Transverse colon (tissue), 4 donors: ENCODE results near the gene PAPPA.

Source experiments
- CTCF ChIP-seq, 5 experiments: fragments of 200-600 bp in 3 of 5; fragments of 450-650 bp in 2 of 5; sonication (generic) in 3 of 5; IDR thresholded peaks; 1 replicate in 2 of 5; 2 replicates in 3 of 5; pipeline ENCODE4 v1.5.1; 2016 to 2017; ENCODE audit warnings: antibody characterized with exemption in 5 of 5, inconsistent platforms in 3 of 5, mild to moderate bottlenecking in 2 of 5, moderate library complexity in 1 of 5
- EP300 ChIP-seq: sonication (generic); formaldehyde crosslinking; IDR thresholded peaks from one replicate; pipeline ENCODE4 v1.6.1; 2017; ENCODE audit warnings: antibody characterized with exemption, low read depth
- POLR2A ChIP-seq: fragments of 450-650 bp; IDR thresholded peaks from one replicate; pipeline ENCODE4 v1.6.1; 2016; ENCODE audit warnings: antibody characterized with exemption, mild to moderate bottlenecking, moderate library complexity
- POLR2AphosphoS5 ChIP-seq, 3 donors: sonication (generic); formaldehyde crosslinking; IDR thresholded peaks; one replicate each; pipeline ENCODE4 v1.6.1; 2016; ENCODE audit warnings: antibody characterized with exemption in 3 of 3

DNA sequence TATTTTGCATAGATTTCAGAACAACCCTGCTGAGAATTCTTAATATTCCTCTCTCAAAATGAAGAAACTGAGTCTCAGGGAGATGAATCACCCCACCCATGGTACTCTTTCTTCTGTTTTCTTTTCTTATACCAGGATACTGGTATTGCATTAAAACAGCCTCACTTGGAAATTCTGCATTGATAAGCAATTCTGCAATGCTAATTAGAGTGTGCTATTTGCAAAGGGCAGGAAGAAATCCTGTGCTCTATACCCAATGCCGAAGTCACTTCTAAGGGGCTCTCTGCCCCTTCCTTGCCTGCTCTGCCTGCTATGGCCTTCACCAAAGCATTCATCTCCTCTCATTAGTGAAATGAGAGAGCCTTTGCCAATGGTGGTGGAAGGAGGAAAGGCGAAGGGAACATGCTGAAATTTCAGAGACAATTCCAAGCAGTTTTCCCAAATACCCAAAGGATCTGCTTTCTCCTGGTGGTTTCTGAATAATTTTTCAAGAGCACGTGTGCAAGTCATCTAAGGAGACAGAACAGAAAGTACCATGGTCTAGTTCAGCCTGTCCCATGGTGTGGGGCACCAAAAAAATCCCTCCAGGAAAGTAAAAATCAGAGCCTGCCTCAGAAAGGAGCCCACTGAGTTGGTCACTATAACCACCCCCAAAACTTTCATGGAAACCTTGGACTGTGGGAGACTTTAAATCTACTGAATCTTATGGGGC lies 156.5 kb downstream of the PAPPA start:
- TF ChIP-seq CTCF (IDR thresholded peaks at IDR 0.05), result no peak
- TF ChIP-seq POLR2AphosphoS5 (IDR thresholded peaks at IDR 0.05), result no peak
- TF ChIP-seq EP300, result no peak
- no peak for TF ChIP-seq POLR2A
